Stimulated activated CD4-positive, alpha-beta T cell treated with anti-CD3 and anti-CD28 coated beads, Interleukin-4, amount 100 ng/mL, for 48 hours (primary cell): ENCODE data around the gene ETV1.

Experiments used
- DNase-seq, 2 donors: peaks; one replicate each; pipeline ENCODE4 v3.0.0-alpha.2; 2020; ENCODE audit warnings: low read depth in 2 of 2

Gene ETV1

GRCh38 chr7:13879994-13880686 lies 109.3 kb downstream of the ETV1 start:
- no peak for DNase-seq

GRCh38 chr7:13879143-13879542 lies 110.3 kb downstream of the ETV1 start:
- DNase-seq: no peak

- no peak for DNase-seq
Measured at GRCh38 chr7:13878154-13878553, 111.3 kb downstream of the ETV1 start.

GRCh38 chr7:13875496-13876074 lies 113.9 kb downstream of the ETV1 start:
- no peak for DNase-seq

GRCh38 chr7:13874783-13875182 lies 114.7 kb downstream of the ETV1 start:
- DNase-seq: no peak

- no peak for DNase-seq
Measured at GRCh38 chr7:13872709-13873108, 116.8 kb downstream of the ETV1 start.

- no peak for DNase-seq
Measured at GRCh38 chr7:13871008-13871407, 118.5 kb downstream of the ETV1 start.

GRCh38 chr7:13860734-13861133 lies 128.7 kb downstream of the ETV1 start:
- no peak for DNase-seq

GRCh38 chr7:13856012-13856411 lies 133.5 kb downstream of the ETV1 start:
- DNase-seq: no peak

GRCh38 chr7:13852281-13852968 lies 137.0 kb downstream of the ETV1 start:
- no peak for DNase-seq

- DNase-seq: no peak
Measured at GRCh38 chr7:13851736-13852135, 137.7 kb downstream of the ETV1 start.

GRCh38 chr7:13850185-13850752 lies 139.2 kb downstream of the ETV1 start:
- peak in 1 of 2 donors; percentile 21 for DNase-seq

- DNase-seq: no peak
Measured at GRCh38 chr7:13849163-13849892, 140.1 kb downstream of the ETV1 start.

GRCh38 chr7:13848681-13849131 lies 140.8 kb downstream of the ETV1 start:
- DNase-seq: no peak

- no peak for DNase-seq
Measured at GRCh38 chr7:13846386-13846785, 143.1 kb downstream of the ETV1 start.

- DNase-seq: no peak
Measured at GRCh38 chr7:13845601-13846000, 143.9 kb downstream of the ETV1 start.

- DNase-seq: no peak
Measured at GRCh38 chr7:13844954-13845353, 144.5 kb downstream of the ETV1 start.

GRCh38 chr7:13841284-13841683 lies 148.2 kb downstream of the ETV1 start:
- DNase-seq: no peak
